ENCODE measurements around the gene STAM2. TPM values are rescaled to one million over a fixed set of nuclear protein-coding genes. Genes with fewer than 3 reads are reported as not detected.
"Not testable (repeated sequence)": the region's sequence is repeated elsewhere in the genome, so short reads cannot be mapped to it uniquely, and the experiment has no call there.

The STAM2 gene
- polyA plus RNA-seq, 3 donors = 7.1 to 22.7 (median 7.6) TPM

DNA sequence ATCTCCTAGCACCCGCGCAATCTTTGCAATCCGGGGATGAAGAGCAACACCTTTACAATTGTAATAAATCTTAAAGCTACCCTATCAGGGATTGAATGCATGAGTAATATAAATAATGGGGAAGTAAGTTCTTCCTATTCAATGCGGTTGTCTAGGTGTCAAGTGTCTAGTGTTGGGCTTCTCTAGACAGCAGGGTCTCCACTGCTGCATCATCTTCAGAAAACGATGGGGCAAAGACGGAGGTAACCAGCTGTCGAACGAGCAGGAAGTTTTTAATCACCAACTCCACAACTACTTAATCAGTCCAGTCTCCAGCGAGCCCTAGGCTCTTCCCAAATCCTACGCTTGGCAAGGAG is 573 bp downstream of the STAM2 start:
- no peak overlapping the region for H3K27ac ChIP-seq (ENCODE audit: low read depth, low read length)
- 0 to 1% (median 1%) methylated on average over 10 of the region's 10 CpGs for WGBS, 3 donors

DNA sequence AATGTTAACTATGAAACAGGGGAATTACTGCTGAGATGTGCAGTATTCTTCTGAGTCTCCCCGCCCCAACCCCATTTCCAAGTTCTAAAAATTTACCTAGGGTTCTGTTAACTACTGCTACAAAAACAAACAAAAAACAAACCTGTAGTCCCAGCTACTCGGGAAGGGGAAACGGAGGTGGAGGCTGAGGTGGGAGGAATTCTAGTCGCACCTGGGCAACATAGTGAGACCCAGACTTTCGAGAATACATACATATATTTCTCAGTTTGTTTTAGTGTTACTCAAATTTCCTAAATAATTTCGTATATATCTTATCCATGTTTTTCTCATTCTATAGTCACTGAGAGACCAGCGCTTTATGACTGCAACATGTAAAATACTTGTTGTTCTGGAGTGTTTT is 989 bp downstream of the STAM2 start:
- 10 to 35% (median 25%) methylated on average over 7 of the region's 7 CpGs for WGBS, 3 donors
- H3K27ac ChIP-seq (ENCODE audit: low read depth, low read length) = no peak overlapping the region

DNA sequence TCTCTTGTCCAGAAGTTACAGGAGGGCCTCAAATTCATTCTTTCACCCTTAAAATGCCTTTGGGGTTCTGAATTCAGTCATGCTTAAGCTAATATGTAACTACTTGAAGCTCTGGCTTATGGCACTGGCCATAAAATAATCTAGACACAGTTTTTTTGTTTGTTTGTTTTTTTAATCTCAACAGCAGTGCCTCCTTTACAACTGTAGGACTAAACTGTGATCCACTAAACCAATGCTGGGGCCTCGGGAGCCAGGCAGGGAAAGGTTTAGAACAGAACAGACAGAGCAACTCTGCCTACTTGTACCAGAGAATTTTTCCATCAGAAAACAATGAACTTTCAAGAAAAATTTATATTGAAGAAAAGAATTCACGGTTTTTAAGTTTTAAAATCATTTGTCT is 1.7 kb downstream of the STAM2 start:
- no peak overlapping the region for H3K27ac ChIP-seq (ENCODE audit: low read depth, low read length)
- 43 to 75% (median 69%) methylated on average over 2 of the region's 2 CpGs for WGBS, 3 donors

DNA sequence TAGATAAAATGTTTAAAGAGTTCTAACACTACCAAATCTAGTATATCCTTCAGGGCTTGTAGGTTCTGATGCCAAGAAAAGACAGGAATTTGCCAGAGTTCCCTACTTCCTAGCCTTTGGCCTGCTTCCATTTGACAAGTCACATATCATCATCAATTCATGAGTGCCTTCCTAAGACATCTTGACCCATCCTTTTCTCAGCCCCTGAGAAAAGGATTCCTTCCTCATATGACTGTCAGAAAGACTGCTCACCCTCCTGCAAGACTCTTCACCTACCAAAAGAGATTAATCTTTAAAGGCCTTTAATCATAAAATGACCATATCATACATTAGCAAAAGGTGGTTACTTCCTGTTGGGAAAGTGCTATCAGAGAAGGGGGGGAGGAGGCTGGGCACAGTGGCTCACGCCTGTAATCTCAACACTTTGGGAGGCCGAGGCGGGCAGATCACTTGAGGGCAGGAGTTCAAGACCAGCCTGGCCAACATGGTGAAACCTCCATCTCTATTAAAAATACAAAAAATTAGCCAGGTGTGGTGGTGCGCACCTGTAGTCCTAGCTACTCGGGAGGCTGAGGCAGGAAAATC is 3.3 kb downstream of the STAM2 start:
- WGBS, 3 donors = 66 to 87% (median 87%) methylated on average over 5 of the region's 5 CpGs
- not testable (repeated sequence) for H3K27ac ChIP-seq (ENCODE audit: low read depth, low read length)

GRCh38 chr2:152171718-152172117 is 3.8 kb downstream of the STAM2 start:
- no peak overlapping the region for H3K27ac ChIP-seq (ENCODE audit: low read depth, low read length)
- 22 to 45% (median 43%) methylated on average over 4 of the region's 4 CpGs for WGBS, 3 donors

- 69 to 82% (median 78%) methylated on average over 7 of the region's 7 CpGs for WGBS, 3 donors
- H3K27ac ChIP-seq (ENCODE audit: low read depth, low read length) = not testable (repeated sequence)
Observed at GRCh38 chr2:152169158-152169557, 6.4 kb downstream of the STAM2 start.

DNA sequence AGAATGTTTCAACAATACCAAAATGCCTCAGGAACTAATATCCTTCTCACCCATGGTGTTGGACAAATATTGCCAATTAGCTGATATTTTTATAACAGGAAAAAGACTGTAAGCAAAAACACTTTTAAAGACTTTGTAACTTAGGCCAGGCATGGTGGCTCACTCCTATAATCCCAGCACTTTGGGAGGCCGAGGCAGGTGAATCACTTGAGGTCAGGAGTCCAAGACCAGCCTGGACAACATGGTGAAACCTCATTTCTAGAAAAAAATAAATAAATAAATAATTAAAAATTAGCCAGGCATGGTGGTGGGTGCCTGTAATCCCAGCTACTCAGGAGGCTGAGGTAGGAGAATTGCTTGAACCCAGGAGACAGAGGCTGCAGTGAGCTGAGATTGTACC is 8.1 kb downstream of the STAM2 start:
- not testable (repeated sequence) for H3K27ac ChIP-seq (ENCODE audit: low read depth, low read length)
- 88 to 100% (median 97%) methylated on average over 1 of the region's 1 CpG for WGBS, 3 donors

GRCh38 chr2:152167065-152167464 is 8.5 kb downstream of the STAM2 start:
- 36 to 77% (median 44%) methylated on average over 2 of the region's 2 CpGs for WGBS, 3 donors
- H3K27ac ChIP-seq (ENCODE audit: low read depth, low read length) = no peak overlapping the region

GRCh38 chr2:152166633-152167032 is 8.9 kb downstream of the STAM2 start:
- 24 to 42% (median 27%) methylated on average over 3 of the region's 3 CpGs for WGBS, 3 donors
- H3K27ac ChIP-seq (ENCODE audit: low read depth, low read length) = no peak overlapping the region

DNA sequence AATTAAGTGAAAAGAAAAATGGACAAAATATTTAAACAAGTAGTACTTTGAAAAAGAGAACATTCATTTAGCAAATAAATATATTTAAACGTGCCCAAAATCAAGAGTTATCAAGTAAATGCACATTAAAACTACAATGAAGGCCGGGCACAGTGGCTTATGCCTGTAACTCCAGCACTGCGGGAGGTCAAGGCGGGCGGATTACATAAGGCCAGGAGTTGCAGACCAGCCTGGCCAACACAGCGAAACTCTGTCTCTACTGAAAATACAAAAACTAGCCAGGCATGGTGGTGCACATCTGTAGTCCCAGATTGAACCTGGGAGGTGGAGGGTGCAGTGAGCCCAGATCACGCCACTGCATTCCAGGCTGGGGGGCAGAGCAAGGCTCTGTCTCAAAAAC is 9.8 kb downstream of the STAM2 start:
- 82 to 92% (median 86%) methylated on average over 7 of the region's 7 CpGs for WGBS, 3 donors

GRCh38 chr2:152165306-152165705 is 10.3 kb downstream of the STAM2 start:
- 54 to 93% (median 89%) methylated on average over 7 of the region's 7 CpGs for WGBS, 3 donors
- no peak overlapping the region for H3K27ac ChIP-seq (ENCODE audit: low read depth, low read length)

More for the DNA sequence above, 9.8 kb downstream of the STAM2 start:
- no peak overlapping the region for H3K27ac ChIP-seq (ENCODE audit: low read depth, low read length)

DNA sequence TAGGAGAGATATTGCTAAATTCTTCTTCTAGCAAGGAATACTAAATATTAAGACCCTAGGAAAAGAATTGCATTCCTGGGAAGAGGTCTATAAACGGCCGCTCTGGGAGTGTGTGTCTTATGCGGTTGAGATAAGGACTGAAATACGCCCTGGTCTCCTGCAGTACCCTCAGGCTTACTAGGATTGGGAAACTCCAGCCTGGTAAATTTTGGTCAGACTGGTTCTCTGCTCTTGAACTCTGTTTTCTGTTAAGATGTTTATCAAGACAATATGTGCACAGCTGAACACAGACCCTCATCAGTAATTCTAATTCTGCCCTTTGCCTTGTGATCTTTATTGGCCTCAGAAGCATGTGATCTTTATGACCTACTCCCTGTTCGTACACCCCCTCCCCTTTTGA is 11.9 kb downstream of the STAM2 start:
- not testable (repeated sequence) for H3K27ac ChIP-seq (ENCODE audit: low read depth, low read length)
- WGBS, 3 donors = 68 to 91% (median 87%) methylated on average over 5 of the region's 5 CpGs

- 96 to 100% (median 100%) methylated on average over 3 of the region's 3 CpGs for WGBS, 3 donors
- no peak overlapping the region for H3K27ac ChIP-seq (ENCODE audit: low read depth, low read length)
Observed at GRCh38 chr2:152162141-152162540, 13.4 kb downstream of the STAM2 start.

DNA sequence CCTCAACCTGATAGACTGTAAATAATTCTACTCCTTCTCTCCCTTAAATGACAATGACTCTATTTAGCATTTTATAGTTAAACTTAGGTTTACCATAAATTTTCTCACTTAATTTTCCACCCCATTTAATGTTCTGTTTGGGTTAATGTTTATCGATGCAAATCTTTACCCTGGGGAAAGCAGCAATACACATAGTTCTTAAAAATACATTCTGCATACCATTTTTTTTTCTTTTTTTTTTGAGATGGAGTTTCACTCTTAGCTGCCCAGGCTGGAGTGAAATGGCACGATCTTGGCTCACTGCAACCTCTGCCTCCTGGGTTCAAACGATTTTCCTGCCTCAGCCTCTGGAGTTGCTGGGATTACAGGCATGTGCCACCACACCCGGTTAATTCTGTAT is 14.0 kb downstream of the STAM2 start:
- H3K27ac ChIP-seq (ENCODE audit: low read depth, low read length) = no peak overlapping the region
- 82 to 89% (median 83%) methylated on average over 4 of the region's 4 CpGs for WGBS, 3 donors

GRCh38 chr2:152160378-152160777 is 15.2 kb downstream of the STAM2 start:
- not testable (repeated sequence) for H3K27ac ChIP-seq (ENCODE audit: low read depth, low read length)
- WGBS, 3 donors = 95 to 99% (median 97%) methylated on average over 14 to 31 of the region's 31 CpGs

- 96 to 100% (median 97%) methylated on average over 1 of the region's 1 CpG for WGBS, 3 donors
- H3K27ac ChIP-seq (ENCODE audit: low read depth, low read length) = no peak overlapping the region
Observed at GRCh38 chr2:152157253-152157652, 18.3 kb downstream of the STAM2 start.

DNA sequence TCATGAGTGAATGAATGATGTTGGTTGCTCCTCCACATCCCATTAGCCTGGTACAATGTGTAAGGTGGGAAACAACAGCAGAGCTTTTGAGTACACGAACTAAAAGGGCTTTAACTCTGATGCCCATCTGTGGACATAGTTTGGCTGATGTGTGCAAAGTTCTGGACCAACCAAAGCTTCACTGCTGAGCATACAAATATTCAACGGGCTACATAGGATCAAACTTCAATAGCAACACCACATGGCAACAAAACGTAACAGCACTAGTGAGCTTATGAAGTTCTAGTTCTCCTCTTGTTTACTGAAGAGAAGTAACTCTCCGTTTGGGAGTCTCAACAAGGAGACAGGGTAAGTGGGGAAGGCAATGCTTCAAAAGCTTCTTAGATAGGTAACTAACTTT is 20.4 kb downstream of the STAM2 start:
- H3K27ac ChIP-seq (ENCODE audit: low read depth, low read length) = no peak overlapping the region
- WGBS, 3 donors = 57 to 71% (median 58%) methylated on average over 4 of the region's 4 CpGs

DNA sequence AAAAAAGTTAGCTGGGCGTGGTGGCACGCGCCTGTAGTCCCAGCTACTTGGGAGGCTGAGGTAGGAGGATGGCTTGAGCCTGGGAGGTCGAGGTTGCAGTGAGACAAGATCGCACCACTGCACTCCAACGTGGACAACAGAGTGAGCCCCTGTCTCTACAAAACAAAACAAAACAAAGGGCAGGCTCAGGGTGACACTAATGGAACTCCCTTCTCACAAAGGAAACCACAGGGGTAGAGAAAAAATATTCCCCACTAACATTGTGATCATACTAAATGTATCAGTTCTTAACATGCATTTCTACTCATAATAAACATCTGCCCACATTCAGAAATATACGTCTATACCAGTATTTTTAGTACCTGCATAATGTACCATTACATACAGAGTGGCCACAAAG is 21.1 kb downstream of the STAM2 start:
- H3K27ac ChIP-seq (ENCODE audit: low read depth, low read length) = no peak overlapping the region
- WGBS, 3 donors = 94 to 96% (median 95%) methylated on average over 7 of the region's 7 CpGs

DNA sequence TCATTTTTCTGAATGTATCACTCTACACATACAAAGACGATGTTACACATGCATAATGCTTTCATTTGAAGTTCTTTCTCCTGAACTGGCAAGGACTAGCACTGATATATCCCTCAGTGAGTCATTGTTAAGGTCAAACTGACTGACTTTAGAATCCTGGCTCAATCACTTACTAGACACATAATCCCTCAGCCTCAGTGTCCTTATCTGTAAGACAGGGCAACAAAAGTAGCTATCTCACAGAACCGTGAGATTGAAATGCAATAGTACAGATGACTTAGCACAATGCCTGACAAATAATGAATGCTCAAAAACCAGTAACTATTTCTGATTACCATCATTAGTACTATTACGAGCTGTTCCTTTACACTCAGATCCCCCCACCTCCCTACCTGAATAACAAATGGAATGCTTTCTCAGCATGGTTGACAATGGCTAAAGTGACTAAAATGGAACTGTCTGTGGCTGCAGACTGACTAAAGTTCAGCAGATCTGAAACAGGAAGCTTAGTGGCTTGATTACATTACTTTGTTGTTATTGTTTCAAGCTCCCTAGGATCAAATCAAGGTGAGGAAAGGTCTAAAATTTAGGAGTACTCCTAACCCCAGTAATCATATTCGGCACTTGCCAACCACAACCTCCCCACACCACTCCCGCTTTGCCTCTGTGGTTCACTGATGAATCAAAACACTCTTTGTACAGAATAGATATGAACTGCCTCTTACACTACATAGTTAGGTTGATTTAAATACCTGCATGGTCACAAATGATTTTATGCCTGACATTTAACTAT is 40.9 kb downstream of the STAM2 start:
- H3K27ac ChIP-seq (ENCODE audit: low read depth, low read length) = no peak overlapping the region
- 70 to 83% (median 77%) methylated on average over 5 of the region's 5 CpGs for WGBS, 3 donors

DNA sequence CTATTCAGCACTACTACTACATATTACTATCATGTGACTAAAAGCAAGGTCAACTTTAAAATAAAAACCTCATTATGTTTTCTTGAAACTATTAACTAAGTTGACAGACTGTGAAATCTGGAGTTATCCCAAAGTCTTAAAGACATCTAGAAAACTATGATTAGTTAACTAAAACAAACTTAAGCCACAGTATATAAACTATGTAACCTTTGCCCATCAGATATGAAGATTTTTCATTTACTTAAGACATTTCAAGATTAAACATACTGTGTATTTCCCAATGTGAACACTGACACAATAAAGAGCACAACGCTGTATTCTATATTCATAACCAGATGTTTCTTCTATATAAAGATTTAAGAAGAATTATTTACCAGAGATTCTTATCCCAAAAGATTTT is 43.3 kb downstream of the STAM2 start:
- 33 to 81% (median 72%) methylated on average over 1 of the region's 1 CpG for WGBS, 3 donors

More for the DNA sequence above, 43.3 kb downstream of the STAM2 start:
- no peak overlapping the region for H3K27ac ChIP-seq (ENCODE audit: low read depth, low read length)

All from adipose tissue (tissue), 3 donors.